GM18502 (cell line): Measurements from ENCODE around the gene TMEM254.
A peak's percentile ranks its signal among the peaks of the same experiment; 100 is the strongest.
"Not testable (repeated sequence)": the region's sequence is repeated elsewhere in the genome, so short reads cannot be mapped to it uniquely, and the experiment has no call there.

Experiments
- ATAC-seq: cut with Tn5 transposase; IDR thresholded peaks from one replicate; pipeline ENCODE4 v1.9.1; 2021; ENCODE audit warnings: mild to moderate bottlenecking; ENCODE audit not compliant: unreplicated experiment, poor library complexity

The TMEM254 gene

DNA sequence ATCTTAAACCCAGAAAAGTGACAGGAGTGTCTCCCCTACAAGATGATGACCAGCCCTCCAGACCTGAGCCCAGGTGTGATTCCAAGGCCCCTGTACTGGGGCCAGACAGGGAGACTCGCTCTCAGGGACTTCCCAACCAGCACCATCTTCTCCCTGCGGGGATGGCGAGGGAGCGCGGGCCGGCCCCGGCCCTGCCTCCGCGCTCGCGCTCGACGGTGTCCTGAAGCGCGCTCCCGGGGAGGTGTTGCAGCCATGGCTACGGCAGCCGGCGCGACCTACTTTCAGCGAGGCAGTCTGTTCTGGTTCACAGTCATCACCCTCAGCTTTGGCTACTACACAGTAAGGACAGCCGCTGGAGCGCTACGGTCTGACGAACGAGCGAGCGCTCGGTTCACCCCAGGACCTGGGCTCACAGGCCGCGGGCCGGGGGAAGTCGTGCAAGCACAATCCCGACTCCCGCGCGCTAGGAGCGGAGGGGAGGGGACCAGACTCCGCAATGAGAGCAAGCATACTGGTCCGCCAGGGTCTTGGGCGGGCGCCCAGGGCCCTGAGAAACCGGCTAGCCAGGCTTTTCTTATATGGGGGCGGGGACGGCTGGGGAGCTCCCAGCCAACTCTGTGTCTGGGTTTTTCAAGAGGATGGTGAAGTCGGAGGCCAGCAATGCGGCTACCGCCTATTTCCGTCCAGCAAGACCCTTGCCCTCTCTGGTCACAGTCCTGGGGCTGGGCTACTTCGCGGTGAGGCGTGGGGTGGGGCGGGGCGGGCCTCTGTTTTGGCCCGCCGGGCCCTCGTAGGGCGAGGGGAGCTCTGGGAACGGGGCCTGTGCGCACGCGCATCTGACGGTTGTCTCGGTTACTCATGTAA lies at the start of gene TMEM254:
TMEM254 (plus strand) TSS at position 218 of the 864 bp plus-strand sequence; CDS start at position 253, 35 bp downstream.
- ATAC-seq = peak; percentile 85

DNA sequence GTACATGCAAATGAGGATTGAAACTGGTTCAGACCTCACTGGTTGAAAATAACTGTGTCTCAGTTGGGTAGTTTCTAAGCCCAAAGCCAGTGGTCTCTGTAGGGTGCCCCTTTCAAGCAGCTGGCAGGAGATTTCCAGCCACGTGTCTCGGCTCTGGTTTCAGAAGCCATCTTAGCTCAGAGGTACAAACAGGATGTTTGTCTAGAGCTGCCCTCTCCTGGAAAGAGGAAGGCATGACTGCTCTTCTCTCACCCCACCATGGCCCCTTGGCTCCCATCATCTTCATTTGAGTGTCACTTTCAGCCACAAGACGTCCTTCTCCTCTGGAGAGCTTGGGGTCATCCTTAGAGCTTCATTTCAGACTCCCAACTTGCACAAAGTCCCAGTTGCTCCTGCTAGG lies 49.3 kb upstream of the TMEM254 start:
- ATAC-seq = peak; percentile 84

- ATAC-seq = not testable (repeated sequence)
Measured at GRCh38 chr10:80029865-80030264, 48.6 kb upstream of the TMEM254 start.

GRCh38 chr10:80032503-80032902 lies 46.0 kb upstream of the TMEM254 start:
- ATAC-seq = no peak

GRCh38 chr10:80034766-80035165 lies 43.7 kb upstream of the TMEM254 start:
- not testable (repeated sequence) for ATAC-seq

DNA sequence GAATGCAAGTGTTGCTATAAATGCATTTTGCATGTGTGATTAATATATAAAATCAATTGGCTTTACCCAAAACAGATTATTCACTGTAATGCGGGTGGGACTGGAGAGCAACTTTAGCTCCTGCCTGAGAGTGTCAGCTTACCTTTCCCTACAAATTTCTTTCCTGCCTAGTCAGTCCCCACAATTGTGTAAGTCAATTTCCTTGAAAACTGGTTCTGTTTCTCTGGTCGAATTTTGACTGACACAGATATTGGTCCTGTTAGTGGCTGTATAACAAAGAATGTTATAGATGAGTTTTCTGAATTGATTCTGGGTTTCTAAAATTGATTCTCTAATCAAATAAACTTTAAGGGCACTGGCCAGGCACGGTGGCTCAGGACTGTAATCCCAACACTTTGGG lies 43.0 kb upstream of the TMEM254 start:
- not testable (repeated sequence) for ATAC-seq

GRCh38 chr10:80036921-80037500 lies 41.5 kb upstream of the TMEM254 start:
- ATAC-seq = not testable (repeated sequence)

DNA sequence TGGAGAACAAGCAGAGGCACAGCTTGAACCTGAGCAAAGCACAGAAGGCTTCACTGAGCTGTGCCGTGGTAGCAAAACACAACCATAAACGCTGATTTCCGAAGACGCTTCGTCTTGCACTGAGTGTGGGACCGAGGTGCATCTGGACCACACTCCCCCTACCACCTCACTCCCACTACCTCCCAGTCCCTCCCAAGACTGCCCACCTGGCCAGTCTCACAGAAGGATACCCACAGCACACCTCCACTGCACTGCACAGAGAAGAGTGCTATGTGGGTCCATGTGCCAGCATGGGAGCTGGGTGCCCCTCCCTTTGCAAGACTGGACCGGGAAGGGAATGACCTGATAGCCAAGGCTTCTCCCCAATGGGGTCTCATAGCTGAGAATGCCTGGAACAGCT lies 40.2 kb upstream of the TMEM254 start:
- not testable (repeated sequence) for ATAC-seq

DNA sequence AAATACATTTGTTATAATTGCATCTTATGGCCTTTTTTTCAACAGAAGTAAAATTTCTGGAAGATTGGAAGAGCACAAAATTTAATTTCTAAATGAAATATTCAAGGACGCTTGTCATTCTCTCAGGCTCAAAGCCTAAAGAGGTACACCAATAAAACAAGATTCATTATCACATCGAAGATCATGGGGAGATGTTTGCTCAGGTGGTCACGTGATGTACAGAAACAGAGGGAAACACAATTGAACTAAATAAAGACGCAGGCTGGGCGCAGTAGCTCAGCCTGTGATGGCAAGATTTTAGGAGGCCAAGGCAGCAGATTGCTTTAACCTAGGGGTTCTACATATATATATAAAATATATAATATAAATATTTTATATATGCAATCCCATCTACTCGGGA lies 37.3 kb upstream of the TMEM254 start:
- ATAC-seq = no peak

- not testable (repeated sequence) for ATAC-seq
Measured at GRCh38 chr10:80044935-80045334, 33.5 kb upstream of the TMEM254 start.

DNA sequence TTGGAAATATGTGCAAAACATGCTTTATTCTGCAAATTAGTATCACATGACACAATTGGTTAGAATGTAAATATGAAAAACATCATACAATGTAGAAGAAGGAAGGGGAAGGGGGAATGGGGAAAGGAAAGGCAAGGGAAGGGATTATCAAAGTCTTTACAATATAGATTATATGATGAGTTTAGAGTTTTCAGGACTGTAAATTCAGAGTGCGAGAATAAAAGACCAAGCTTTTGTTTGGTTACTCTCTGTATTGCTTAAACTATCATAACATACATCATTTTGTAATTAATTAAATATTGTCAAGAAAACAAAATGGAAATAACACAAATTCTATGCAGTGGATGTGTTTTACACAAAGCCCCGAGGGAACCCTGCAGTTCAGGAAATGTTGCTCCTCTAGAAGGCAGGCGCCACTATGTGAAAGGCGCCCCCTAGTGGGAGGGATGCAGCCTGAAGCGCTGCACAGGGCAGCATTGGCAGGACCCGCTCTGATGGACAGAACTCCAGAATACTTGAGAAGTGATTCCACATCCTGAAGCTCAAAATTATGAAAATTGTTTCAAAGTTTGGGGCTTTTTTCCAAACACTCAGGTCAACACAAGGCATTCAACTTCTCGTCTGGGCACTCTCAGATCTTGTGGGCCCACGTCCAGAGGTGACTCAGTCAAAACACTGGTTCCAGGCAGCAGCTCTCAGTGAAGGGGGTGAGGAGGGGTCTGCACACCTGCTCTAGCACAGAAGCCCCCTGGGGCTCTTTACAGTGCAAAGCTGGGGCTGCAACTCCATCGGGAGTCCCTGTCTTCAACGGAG lies 31.6 kb upstream of the TMEM254 start:
- ATAC-seq = peak; percentile 67

- ATAC-seq = no peak
Measured at GRCh38 chr10:80050752-80051151, 27.7 kb upstream of the TMEM254 start.

DNA sequence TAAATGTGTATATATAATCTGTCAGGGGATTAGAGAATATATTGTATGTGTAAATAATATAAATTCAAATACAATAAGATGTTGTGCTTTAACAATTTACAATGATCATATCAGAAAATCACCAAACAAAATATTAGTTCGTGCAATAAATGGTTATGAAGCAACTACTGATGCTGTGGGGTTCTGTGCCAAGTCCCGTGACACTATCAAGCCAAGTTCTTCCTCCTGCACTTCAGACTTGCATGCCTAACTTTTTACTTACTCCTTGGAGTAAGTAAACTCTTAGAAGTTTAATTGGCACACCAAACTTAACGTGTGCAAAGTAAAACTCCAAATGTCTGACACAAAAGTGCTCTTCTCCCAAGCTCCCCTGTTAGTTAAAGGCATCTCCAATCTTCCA lies 26.5 kb upstream of the TMEM254 start:
- ATAC-seq = no peak

DNA sequence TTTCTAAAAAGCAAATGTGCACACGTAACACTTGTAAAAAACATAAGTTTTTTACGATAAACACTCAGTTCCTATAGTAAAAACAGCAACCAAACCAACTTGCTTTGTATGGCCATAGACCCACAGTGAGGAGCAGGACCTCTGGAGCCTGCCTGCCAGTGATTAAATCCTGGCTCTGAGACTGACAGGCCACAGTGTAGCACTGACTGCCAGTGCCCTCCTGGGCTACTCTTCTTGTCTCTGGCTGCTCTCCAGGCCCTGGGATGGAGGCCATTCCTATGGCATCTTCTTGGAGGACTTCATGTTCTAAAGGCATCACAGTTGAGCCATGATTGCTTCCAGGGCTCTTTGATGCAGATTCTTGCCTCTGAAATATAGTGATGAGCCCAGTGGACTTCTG lies 22.7 kb upstream of the TMEM254 start:
- no peak for ATAC-seq

- ATAC-seq = no peak
Measured at GRCh38 chr10:80057171-80057570, 21.3 kb upstream of the TMEM254 start.

DNA sequence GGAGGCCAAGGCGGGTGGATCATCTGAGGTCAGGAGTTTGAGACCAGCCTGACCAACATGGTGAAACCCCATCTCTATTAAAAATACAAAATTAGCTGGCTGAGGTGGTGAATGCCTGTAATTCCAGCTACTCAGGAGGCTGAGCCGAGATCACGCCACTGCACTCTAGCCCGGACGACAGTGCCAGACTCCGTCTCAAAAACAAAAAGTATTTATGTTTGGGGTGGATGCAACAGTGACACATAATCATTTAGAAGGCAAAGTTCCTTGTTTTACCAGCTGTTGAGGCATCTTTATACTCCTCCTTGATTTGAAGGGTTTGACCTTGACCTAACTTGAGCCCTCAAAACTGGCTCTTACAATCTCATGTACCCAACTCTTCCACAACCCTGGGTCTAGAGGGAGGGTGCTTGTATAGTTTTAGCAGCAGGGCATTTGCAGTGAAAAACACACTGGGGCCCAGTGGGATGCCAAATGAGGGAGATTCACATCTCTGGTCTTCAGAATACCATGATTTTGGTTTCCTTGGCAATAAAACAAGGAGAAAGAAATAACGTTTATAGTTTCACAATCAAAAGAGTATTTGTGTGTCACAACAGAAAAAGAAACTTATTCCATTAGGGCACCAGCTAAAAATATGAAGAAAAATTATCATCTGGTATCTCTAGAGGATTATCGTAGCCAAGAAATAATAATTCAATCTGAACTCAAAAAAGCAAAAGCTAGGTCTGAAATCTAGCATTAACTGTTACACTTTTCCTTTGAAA lies 14.2 kb upstream of the TMEM254 start:
- no peak for ATAC-seq

- no peak for ATAC-seq
Measured at GRCh38 chr10:80066809-80067208, 11.7 kb upstream of the TMEM254 start.

- not testable (repeated sequence) for ATAC-seq
Measured at GRCh38 chr10:80067821-80068220, 10.6 kb upstream of the TMEM254 start.

GRCh38 chr10:80068270-80068669 lies 10.2 kb upstream of the TMEM254 start:
- no peak for ATAC-seq

DNA sequence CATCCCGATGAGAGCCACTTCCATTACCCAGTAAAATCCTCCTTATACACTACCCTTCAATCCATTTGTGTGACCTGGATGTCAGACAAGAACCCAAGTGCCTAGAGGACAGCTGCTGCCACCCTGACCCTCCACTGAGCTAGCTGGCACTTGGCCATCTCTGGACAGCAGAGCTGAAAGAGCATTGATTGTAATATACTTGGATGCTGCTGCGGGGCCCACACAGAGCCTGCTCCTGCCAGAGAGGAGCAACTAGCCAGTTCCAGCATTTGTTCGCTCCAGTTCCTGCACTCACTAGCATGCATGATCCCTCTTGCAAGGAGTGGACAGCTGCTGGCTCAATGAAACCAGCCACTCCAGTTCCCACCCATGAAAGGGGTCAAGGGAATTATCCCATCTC lies 8.4 kb upstream of the TMEM254 start:
- ATAC-seq = no peak
